HK-2 (cell line): ENCODE measurements around the gene DUSP15.
"Not testable (repeated sequence)": the region's sequence is repeated elsewhere in the genome, so short reads cannot be mapped to it uniquely, and the experiment has no call there.

Experiments used
- DNase-seq: peaks from one replicate; pipeline ENCODE4 v3.0.0-alpha.2; 2018; ENCODE audit not compliant: unreplicated experiment

DUSP15 gene

GRCh38 chr20:31869942-31870725, at the start of gene DUSP15, which contains the start of gene TTLL9:
DUSP15 (minus strand) TSS chr20:31870527; CDS start chr20:31870337, 190 bp downstream.
TTLL9 (plus strand) TSS chr20:31870634; CDS start chr20:31871127, 493 bp downstream.
- peak; percentile 44 for DNase-seq

- no peak for DNase-seq
Measured at GRCh38 chr20:31919410-31920155, 49.3 kb upstream of the DUSP15 start.

- DNase-seq = no peak
Measured at GRCh38 chr20:31918466-31919105, 48.3 kb upstream of the DUSP15 start.

GRCh38 chr20:31917962-31918412, 47.7 kb upstream of the DUSP15 start:
- not testable (repeated sequence) for DNase-seq

GRCh38 chr20:31916708-31917107, 46.4 kb upstream of the DUSP15 start:
- no peak for DNase-seq

- DNase-seq = no peak
Measured at GRCh38 chr20:31915491-31916280, 45.4 kb upstream of the DUSP15 start.

- no peak for DNase-seq
Measured at GRCh38 chr20:31914170-31914569, 43.8 kb upstream of the DUSP15 start.

- no peak for DNase-seq
Measured at GRCh38 chr20:31913431-31914157, 43.3 kb upstream of the DUSP15 start.

GRCh38 chr20:31910071-31910803, 39.9 kb upstream of the DUSP15 start:
- no peak for DNase-seq

- no peak for DNase-seq
Measured at GRCh38 chr20:31909253-31910070, 39.1 kb upstream of the DUSP15 start.

GRCh38 chr20:31908424-31908823, 38.1 kb upstream of the DUSP15 start:
- no peak for DNase-seq

- no peak for DNase-seq
Measured at GRCh38 chr20:31908016-31908415, 37.7 kb upstream of the DUSP15 start.

- DNase-seq = no peak
Measured at GRCh38 chr20:31907046-31907445, 36.7 kb upstream of the DUSP15 start.

GRCh38 chr20:31906001-31906400, 35.7 kb upstream of the DUSP15 start:
- DNase-seq = no peak

- DNase-seq = no peak
Measured at GRCh38 chr20:31903627-31904386, 33.5 kb upstream of the DUSP15 start.

GRCh38 chr20:31901615-31902014, 31.3 kb upstream of the DUSP15 start:
- DNase-seq = no peak

GRCh38 chr20:31897541-31897940, 27.2 kb upstream of the DUSP15 start:
- DNase-seq = no peak

GRCh38 chr20:31896049-31896448, 25.7 kb upstream of the DUSP15 start:
- no peak for DNase-seq
